Measurements from ENCODE around the gene FHOD3.

Gene FHOD3

DNA sequence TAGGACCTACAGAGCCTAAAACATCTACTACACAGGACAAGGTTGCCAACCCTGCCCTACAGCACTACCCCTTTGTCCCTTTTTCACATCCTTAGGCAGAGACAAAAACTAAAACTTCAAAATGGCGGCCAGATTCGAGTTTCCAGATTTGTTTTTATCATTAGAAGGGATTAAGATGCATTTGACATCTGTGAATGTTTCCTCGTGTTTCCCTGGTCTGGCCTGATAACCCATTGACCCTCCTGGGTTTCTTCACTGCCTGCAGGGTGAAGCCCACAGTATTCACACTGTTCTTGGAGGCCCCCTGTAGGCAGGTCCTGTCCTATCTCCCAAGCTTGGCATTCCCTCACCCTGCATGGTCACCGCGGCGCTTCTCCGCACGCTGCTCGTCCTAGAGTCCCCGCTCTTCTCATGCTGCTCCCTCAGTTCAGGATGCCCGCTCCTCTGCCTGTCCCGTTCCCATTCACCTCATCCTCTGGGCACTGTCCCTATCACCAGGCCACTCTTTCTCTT is 463.7 kb downstream of the FHOD3 start:
- no peak for TF ChIP-seq ZNF133 (tag by site-specific recombination; IDR thresholded peaks at IDR 0.05)
- TF ChIP-seq, protein P1, sequence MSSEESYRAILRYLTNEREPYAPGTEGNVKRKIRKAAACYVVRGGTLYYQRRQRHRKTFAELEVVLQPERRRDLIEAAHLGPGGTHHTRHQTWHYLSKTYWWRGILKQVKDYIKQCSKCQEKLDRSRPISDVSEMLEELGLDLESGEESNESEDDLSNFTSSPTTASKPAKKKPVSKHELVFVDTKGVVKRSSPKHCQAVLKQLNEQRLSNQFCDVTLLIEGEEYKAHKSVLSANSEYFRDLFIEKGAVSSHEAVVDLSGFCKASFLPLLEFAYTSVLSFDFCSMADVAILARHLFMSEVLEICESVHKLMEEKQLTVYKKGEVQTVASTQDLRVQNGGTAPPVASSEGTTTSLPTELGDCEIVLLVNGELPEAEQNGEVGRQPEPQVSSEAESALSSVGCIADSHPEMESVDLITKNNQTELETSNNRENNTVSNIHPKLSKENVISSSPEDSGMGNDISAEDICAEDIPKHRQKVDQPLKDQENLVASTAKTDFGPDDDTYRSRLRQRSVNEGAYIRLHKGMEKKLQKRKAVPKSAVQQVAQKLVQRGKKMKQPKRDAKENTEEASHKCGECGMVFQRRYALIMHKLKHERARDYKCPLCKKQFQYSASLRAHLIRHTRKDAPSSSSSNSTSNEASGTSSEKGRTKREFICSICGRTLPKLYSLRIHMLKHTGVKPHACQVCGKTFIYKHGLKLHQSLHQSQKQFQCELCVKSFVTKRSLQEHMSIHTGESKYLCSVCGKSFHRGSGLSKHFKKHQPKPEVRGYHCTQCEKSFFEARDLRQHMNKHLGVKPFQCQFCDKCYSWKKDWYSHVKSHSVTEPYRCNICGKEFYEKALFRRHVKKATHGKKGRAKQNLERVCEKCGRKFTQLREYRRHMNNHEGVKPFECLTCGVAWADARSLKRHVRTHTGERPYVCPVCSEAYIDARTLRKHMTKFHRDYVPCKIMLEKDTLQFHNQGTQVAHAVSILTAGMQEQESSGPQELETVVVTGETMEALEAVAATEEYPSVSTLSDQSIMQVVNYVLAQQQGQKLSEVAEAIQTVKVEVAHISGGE (tag by site-specific recombination; conservative IDR thresholded peaks at IDR 0.05; ENCODE audit: low read depth) = no peak
- no peak for TF ChIP-seq ZNF140 (tag by site-specific recombination; IDR thresholded peaks at IDR 0.05)
- TF ChIP-seq, protein P2, sequence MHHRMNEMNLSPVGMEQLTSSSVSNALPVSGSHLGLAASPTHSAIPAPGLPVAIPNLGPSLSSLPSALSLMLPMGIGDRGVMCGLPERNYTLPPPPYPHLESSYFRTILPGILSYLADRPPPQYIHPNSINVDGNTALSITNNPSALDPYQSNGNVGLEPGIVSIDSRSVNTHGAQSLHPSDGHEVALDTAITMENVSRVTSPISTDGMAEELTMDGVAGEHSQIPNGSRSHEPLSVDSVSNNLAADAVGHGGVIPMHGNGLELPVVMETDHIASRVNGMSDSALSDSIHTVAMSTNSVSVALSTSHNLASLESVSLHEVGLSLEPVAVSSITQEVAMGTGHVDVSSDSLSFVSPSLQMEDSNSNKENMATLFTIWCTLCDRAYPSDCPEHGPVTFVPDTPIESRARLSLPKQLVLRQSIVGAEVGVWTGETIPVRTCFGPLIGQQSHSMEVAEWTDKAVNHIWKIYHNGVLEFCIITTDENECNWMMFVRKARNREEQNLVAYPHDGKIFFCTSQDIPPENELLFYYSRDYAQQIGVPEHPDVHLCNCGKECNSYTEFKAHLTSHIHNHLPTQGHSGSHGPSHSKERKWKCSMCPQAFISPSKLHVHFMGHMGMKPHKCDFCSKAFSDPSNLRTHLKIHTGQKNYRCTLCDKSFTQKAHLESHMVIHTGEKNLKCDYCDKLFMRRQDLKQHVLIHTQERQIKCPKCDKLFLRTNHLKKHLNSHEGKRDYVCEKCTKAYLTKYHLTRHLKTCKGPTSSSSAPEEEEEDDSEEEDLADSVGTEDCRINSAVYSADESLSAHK (tag by site-specific recombination; IDR thresholded peaks at IDR 0.05) = no peak
- no peak for TF ChIP-seq EGR2 (tag by site-specific recombination; IDR thresholded peaks at IDR 0.05; ENCODE audit: low read depth)
- no peak for TF ChIP-seq ZNF266 (tag by site-specific recombination; IDR thresholded peaks at IDR 0.05; ENCODE audit: low read depth)
- no peak for TF ChIP-seq ZNF76 (tag by site-specific recombination; IDR thresholded peaks at IDR 0.05; ENCODE audit: borderline replicate concordance, low read depth)
- no peak for TF ChIP-seq MEIS1 (CRISPR knock-in tag; IDR thresholded peaks at IDR 0.05; ENCODE audit: borderline replicate concordance)
- TF ChIP-seq ZNF221 (tag by site-specific recombination; IDR thresholded peaks at IDR 0.05; ENCODE audit: borderline replicate concordance) = no peak
- TF ChIP-seq, protein P3, sequence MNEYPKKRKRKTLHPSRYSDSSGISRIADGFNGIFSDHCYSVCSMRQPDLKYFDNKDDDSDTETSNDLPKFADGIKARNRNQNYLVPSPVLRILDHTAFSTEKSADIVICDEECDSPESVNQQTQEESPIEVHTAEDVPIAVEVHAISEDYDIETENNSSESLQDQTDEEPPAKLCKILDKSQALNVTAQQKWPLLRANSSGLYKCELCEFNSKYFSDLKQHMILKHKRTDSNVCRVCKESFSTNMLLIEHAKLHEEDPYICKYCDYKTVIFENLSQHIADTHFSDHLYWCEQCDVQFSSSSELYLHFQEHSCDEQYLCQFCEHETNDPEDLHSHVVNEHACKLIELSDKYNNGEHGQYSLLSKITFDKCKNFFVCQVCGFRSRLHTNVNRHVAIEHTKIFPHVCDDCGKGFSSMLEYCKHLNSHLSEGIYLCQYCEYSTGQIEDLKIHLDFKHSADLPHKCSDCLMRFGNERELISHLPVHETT (tag by site-specific recombination; IDR thresholded peaks at IDR 0.05) = no peak
- TF ChIP-seq ZNF37A (tag by site-specific recombination; IDR thresholded peaks at IDR 0.05) = no peak
- TF ChIP-seq, protein P4, sequence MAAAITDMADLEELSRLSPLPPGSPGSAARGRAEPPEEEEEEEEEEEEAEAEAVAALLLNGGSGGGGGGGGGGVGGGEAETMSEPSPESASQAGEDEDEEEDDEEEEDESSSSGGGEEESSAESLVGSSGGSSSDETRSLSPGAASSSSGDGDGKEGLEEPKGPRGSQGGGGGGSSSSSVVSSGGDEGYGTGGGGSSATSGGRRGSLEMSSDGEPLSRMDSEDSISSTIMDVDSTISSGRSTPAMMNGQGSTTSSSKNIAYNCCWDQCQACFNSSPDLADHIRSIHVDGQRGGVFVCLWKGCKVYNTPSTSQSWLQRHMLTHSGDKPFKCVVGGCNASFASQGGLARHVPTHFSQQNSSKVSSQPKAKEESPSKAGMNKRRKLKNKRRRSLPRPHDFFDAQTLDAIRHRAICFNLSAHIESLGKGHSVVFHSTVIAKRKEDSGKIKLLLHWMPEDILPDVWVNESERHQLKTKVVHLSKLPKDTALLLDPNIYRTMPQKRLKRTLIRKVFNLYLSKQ (tag by site-specific recombination; IDR thresholded peaks at IDR 0.05; ENCODE audit: borderline replicate concordance) = no peak
- TF ChIP-seq ZFHX2 (tag by site-specific recombination; conservative IDR thresholded peaks at IDR 0.05) = no peak
- TF ChIP-seq ZNF155 (tag by site-specific recombination; IDR thresholded peaks at IDR 0.05) = no peak
- TF ChIP-seq ZNF311 (tag by site-specific recombination; IDR thresholded peaks at IDR 0.05; ENCODE audit: borderline replicate concordance) = no peak
- Histone ChIP-seq H3K4me1 (ENCODE audit: control insufficient read depth, insufficient read depth, low read length) (no peaks in the 10 kb centered on the region), H3K36me3 (ENCODE audit: control insufficient read depth in 2 of 2, insufficient read depth in 1 of 2, low read length in 2 of 2) (peaks cover 0 to 6% of the 10 kb centered on the region in 2 experiments; a peak in 1 of 3 replicates), H3K9me3 (ENCODE audit: control insufficient read depth, insufficient read depth, low read depth, low read length) (no peaks in the 10 kb centered on the region), H3K4me3 (ENCODE audit: low read depth, low read length) (no peak overlapping the region), H3K27ac (ENCODE audit: extremely low read depth, low read depth, low read length) (no peak overlapping the region)
- ChIA-PET CTCF (interaction anchor here (0.6 to 1.5 kb wide), 3 partner anchors 29 to 73 kb away, joined by 3 to 13 read pairs (median 6); no protein-coding TSS in a partner anchor), POLR2A (no interaction called here)

DNA sequence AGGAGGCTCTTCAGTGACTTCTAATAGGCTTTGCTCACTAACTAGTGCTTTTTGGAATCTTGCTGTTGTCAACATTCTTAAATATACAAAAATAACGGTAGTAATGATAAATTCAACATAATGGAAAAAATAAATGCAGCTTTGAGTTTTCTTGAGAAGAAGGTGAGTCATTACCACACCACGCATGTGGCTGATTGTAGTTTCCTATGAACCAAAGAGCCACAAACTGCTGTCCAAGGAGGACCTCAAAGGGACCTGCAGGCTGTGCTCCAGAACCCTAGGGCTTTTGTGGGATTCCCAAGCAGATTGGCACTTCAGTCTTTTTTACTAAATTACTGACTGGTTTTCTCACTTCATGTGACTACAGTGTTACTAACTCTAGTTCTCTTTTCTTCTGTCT is 464.6 kb downstream of the FHOD3 start:
- CTCF ChIA-PET = interaction anchor here (1.2 kb wide), 1 partner anchor 74 kb away, joined by 6 read pairs; no protein-coding TSS in a partner anchor
- POLR2A ChIA-PET = no interaction called here
- H3K4me1 ChIP-seq (ENCODE audit: control insufficient read depth, insufficient read depth, low read length) = no peaks in the 10 kb centered on the region
- TF ChIP-seq, protein P5, sequence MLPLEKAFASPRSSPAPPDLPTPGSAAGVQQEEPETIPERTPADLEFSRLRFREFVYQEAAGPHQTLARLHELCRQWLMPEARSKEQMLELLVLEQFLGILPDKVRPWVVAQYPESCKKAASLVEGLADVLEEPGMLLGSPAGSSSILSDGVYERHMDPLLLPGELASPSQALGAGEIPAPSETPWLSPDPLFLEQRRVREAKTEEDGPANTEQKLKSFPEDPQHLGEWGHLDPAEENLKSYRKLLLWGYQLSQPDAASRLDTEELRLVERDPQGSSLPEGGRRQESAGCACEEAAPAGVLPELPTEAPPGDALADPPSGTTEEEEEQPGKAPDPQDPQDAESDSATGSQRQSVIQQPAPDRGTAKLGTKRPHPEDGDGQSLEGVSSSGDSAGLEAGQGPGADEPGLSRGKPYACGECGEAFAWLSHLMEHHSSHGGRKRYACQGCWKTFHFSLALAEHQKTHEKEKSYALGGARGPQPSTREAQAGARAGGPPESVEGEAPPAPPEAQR (tag by site-specific recombination; IDR thresholded peaks at IDR 0.05) = no peak
- TF ChIP-seq ZNF544 (tag by site-specific recombination; IDR thresholded peaks at IDR 0.05) = no peak
- TF ChIP-seq ZBTB21 (tag by site-specific recombination; IDR thresholded peaks at IDR 0.05) = no peak
- TF ChIP-seq ZNF157 (tag by site-specific recombination; IDR thresholded peaks at IDR 0.05) = no peak
- TF ChIP-seq ZBTB7A (tag by site-specific recombination; IDR thresholded peaks at IDR 0.05; ENCODE audit: low read depth) = no peak
- TF ChIP-seq ZNF24 (tag by site-specific recombination; IDR thresholded peaks at IDR 0.05) = no peak
- TF ChIP-seq, protein P6, sequence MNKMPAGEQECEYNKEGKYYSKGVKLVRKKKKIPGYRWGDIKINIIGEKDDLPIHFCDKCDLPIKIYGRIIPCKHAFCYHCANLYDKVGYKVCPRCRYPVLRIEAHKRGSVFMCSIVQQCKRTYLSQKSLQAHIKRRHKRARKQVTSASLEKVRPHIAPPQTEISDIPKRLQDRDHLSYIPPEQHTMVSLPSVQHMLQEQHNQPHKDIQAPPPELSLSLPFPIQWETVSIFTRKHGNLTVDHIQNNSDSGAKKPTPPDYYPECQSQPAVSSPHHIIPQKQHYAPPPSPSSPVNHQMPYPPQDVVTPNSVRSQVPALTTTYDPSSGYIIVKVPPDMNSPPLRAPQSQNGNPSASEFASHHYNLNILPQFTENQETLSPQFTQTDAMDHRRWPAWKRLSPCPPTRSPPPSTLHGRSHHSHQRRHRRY (tag by site-specific recombination; IDR thresholded peaks at IDR 0.05) = no peak
- no peak for TF ChIP-seq YY1 (tag by site-specific recombination; IDR thresholded peaks at IDR 0.05)

More for the DNA sequence above, 464.6 kb downstream of the FHOD3 start:
- no peak overlapping the region for H3K4me3 ChIP-seq (ENCODE audit: low read depth, low read length)
- H3K27ac ChIP-seq (ENCODE audit: extremely low read depth, low read depth, low read length) = no peak overlapping the region
- H3K36me3 ChIP-seq (ENCODE audit: control insufficient read depth in 2 of 2, insufficient read depth in 1 of 2, low read length in 2 of 2) = peaks cover 0 to 6% of the 10 kb centered on the region in 2 experiments; a peak in 1 of 3 replicates
- H3K9me3 ChIP-seq (ENCODE audit: control insufficient read depth, insufficient read depth, low read depth, low read length) = no peaks in the 10 kb centered on the region
